Tibial nerve (tissue), 4 donors: Measurements from ENCODE around the gene C2.

Source experiments
- CTCF ChIP-seq, 5 experiments: fragments of 200-600 bp in 3 of 5; fragments of 450-650 bp in 2 of 5; sonication (generic) in 3 of 5; IDR thresholded peaks; one replicate each; pipeline ENCODE4 v1.5.1; 2016 to 2019; ENCODE audit warnings: antibody characterized with exemption in 5 of 5, mild to moderate bottlenecking in 3 of 5, moderate library complexity in 2 of 5
- EP300 ChIP-seq, 2 donors: sonication (generic); formaldehyde crosslinking; IDR thresholded peaks; one replicate each; pipeline ENCODE4 v1.6.1; 2017; ENCODE audit warnings: antibody characterized with exemption in 2 of 2, mild to moderate bottlenecking in 1 of 2
- POLR2A ChIP-seq, 2 donors: fragments of 450-650 bp; IDR thresholded peaks; one replicate each; pipeline ENCODE4 v1.6.1; 2017; ENCODE audit warnings: antibody characterized with exemption in 2 of 2, mild to moderate bottlenecking in 2 of 2, moderate library complexity in 2 of 2

GRCh38 chr6:31945154-31945506 lies 17.6 kb downstream of the C2 start:
- TF ChIP-seq CTCF (IDR thresholded peaks at IDR 0.05) = no peak
- no peak for TF ChIP-seq POLR2A (IDR thresholded peaks at IDR 0.05)
- TF ChIP-seq EP300 (IDR thresholded peaks at IDR 0.05) = no peak
